HG03196 (cell line): Measurements from ENCODE around the gene SASH3.
A peak's percentile ranks its signal among the peaks of the same experiment; 100 is the strongest.

Experiments used
- ATAC-seq: cut with Tn5 transposase; IDR thresholded peaks from one replicate; pipeline ENCODE4 v1.9.1; 2021; ENCODE audit not compliant: unreplicated experiment

The SASH3 gene

GRCh38 chrX:129759576-129760061, 20.1 kb upstream of the SASH3 start:
- ATAC-seq: no peak

DNA sequence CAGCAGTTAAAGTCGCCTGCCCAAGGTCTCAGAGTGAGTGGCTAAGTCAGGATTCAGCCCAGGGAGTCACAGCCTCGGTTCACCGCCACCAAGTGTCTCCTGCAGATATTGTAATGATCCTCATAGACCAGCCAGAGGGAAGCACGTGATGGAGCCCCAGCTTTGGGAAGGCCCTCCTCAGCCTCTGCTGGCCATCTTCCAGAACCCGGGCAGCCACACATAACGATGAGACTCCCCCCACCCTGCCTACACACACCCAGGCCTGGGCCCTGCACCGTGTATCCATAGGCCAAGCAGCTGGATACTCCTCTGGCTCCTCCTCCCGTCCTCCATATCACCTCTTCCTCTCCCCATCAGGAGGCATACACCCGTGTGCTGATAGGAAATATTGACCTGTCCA, 19.6 kb upstream of the SASH3 start:
- ATAC-seq: no peak

- ATAC-seq: no peak
Observed at GRCh38 chrX:129760981-129761380, 18.8 kb upstream of the SASH3 start.

GRCh38 chrX:129761596-129761995, 18.2 kb upstream of the SASH3 start:
- no peak for ATAC-seq

DNA sequence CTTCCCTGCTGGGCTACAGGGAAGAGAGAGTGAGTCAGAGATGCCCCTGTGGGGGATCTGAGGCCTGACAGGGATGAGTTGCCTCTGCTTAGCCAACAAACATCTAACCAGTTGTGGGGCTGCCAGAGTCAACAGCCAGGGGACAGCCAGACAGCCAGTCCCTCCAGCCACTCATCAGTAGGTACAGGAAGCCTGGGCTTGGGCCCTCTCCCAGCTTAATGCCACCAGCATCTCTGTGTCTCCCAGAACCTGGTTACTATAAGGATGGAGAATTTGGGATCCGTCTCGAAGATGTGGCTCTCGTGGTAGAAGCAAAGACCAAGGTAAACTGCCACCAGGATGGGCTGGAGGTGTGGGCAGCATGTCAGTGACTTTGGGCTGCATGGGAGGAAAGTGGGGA, 17.3 kb upstream of the SASH3 start:
- no peak for ATAC-seq

DNA sequence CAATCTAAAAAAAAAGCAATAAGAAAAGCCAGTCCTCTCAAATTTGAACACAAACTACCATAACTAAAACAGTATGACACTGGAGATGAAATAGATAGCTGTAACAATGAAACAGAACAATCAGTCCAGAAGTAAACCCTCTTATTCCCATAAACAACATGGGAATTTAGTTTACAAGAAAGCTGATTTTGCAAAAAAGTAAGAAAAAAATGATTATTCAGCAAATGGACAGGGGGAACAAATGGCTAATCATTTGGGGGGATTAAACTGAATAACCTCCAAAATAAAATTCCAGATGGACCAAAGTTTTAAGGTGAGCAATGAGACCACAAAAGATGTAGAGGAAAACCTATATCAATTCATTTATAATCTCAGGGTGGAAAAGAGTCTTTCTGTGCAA, 16.1 kb upstream of the SASH3 start:
- no peak for ATAC-seq

DNA sequence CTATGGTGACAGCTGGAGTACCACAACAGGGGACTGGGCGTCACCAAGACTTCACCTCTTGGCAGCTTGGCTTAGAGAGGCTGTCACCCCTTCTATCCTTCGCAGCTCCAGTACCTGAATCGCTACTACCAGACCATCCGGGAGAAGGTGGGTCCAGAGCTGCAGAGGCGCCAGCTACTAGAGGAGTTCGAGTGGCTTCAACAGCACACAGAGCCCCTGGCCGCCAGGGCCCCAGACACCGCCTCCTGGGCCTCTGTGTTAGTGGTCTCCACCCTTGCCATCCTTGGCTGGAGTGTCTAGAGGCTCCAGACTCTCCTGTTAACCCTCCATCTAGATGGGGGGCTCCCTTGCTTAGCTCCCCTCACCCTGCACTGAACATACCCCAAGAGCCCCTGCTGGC, 11.6 kb upstream of the SASH3 start:
- ATAC-seq: no peak

DNA sequence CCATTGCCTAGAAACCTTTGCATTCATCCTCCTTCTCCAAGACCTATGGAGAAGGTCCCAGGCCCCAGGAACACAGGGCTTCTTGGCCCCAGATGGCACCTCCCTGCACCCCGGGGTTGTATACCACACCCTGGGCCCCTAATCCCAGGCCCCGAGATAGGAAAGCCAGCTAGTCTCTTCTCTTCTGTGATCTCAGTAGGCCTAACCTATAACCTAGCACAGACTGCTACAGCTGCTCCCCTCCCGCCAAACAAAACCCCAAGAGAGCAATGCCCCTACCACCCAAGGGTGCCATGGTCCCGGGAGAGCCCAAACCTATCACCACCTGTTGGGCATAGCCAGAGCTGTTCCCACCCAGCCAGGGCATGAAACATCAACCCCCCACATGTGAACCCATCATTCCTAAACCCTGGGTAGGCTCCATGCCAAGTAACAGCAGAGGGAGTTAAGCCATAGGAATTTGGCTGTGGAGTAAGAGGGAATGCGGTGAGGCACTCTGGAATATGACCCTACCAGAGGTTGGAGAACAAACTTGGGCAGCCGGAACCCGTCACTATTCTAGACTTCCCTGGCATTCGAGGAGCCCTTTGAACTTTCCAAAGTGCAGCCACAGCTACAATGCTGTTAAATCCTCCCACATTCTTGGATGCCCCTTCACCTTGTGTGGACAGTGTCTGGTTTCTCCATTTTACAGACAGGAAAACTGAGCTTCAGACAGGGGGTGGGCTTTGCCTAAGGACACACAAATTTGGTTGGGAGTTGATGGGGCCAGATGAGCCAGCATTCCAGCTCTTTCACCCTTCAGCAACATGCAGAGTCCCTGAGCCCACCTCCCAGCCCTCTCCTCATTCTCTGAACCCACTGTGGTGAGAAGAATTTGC, 10.9 kb upstream of the SASH3 start:
- ATAC-seq: no peak

GRCh38 chrX:129769467-129770154, 10.1 kb upstream of the SASH3 start:
- ATAC-seq: peak; percentile 26

- ATAC-seq: no peak
Observed at GRCh38 chrX:129771266-129771995, 8.3 kb upstream of the SASH3 start.

DNA sequence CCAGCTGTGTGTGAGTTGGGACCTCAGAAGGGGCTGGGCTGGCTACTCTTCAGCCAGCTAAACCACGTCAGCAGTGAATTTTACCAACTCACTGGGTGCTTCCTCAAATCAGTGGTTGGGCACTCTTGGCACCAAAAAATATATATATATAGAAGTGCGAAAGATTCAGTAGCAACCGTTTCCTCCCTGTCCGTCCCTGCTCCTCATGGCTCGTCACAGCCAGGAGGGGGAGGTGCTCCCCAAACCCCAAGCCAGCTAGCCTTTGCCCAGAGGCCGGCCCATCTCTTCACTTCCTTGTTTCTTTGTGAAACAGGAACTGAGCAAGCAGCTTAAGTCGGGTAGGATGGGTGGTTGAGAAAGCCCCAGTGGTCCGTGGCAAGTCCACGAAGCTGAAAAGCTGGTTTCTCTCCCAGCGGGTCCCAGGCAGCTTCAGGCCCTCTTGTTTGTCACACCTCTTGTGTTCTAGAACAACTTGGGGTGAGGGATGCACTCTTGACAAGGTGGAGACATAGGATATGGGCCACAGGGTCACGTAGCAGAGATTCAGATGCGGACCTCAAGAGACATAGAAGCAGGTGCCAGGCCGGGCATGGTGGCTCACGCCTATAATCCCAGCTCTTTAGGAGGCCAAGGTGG, 6.8 kb upstream of the SASH3 start:
- ATAC-seq: peak; percentile 69

- ATAC-seq: no peak
Observed at GRCh38 chrX:129773649-129774458, 5.9 kb upstream of the SASH3 start.

DNA sequence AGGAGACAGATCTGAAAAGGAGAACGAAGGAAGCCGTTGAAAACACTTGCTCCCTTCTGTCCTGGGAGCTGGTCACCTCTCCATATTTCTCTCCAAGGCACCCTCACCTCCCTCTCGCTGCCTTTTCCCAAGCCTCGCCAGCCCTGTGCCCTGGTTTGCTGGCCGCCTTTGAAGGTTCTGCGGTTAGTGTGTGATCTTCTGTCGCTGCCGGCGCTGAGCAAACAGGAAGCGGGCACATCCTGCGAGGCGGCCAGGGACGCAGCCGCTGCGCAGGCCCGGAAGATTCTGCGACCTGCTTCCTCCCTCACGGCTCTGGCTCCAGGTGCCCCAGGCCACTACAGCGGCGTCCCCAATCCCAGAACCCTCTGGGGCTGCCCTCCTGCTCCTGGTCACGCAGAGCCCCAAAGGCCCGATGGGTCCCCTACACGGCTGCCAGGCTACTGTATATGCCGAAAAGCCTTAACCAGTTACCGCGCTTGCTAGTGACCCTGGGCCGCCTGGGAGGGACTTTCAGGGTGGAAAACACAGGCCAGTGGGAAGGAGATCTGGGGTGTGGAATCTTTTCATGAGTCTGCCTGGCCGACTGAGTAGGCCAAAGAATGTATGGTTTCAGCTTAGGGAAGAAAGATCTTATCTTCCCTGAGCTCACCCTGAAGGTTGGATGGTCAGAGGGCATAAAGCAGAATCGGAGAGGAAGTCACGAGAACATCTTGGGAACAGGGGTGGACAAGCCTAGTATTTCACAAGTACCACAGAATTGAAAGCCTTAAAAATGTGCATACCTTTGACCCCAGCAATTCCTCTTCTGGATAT, 2.3 kb upstream of the SASH3 start:
- peak; percentile 30 for ATAC-seq

- no peak for ATAC-seq
Observed at GRCh38 chrX:129779086-129779672, 570 bp upstream of the SASH3 start.

DNA sequence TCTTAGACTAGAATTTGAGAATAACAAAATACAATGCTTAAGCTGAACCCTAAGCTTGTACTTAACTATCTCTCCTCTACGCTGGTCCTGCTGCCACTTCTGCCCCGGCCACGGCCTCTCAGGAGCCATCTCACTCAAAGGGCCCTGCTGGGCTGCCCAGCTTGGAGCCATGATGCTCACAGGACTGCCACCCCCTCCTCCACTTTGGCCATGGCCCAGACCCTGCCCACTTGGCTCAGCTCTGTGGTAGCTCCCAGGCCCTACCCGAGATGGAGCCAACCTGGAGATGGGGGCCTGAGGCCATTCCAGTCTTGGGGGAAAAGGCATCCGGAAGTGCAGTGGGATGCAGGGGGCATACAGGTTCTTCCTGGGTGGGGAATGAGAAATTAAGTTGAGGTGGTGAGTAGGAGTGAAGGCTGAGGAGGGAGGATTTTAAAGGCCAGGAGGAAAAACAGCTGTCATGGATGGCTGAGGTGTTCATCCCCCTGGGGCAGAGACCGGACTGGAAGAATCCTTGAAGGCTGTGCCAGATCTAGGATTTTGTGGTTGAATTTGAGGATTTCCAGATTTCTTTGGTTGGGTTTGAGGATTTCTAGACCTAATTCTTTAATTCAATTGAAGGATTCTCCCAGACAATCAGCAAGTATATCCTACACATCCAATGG, 824 bp downstream of the SASH3 start:
- no peak for ATAC-seq

GRCh38 chrX:129781134-129781672, 1.5 kb downstream of the SASH3 start:
- ATAC-seq: peak; percentile 68

DNA sequence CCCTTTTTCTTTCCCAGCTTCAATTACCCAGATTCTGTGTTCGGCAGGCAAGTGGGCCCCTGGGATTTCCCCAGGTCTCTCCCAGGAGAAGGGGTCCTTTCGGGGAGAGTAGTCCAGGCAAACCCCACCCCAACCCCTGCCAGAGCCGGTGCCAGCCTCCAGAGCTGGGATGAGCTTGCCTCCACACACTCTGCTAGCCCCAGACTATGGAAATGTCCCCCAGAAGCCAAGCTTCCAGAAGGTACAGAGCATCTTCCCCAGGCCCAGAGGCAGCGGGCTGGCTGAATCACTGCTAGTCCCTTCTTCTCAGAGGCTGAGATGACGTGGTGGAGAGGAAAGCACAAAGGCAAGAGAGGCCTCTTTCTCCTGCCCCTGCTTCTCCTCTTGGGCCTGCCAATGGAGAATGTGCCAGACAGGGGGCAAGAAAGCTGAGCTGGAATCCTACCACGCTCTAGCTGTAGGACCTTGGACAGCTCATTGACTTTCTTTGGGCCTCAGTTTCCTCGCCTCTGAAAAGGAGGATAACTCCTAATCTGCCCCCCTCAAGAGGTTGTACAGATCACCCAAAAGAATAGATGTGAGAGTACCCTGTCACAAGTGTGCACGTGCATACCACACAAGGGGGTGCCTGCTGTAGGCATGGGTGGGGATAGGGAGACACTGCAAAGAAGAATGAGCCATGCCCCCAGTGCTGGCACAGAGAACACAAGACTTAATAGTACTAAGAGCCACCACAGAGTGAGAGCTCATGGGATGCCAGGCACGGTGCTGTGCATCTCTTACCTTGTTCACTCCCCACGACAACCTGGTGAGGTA, 2.1 kb downstream of the SASH3 start:
- ATAC-seq: no peak
